K562 (cell line): ENCODE data around the gene PARP11. TPM values are rescaled to one million over a fixed set of nuclear protein-coding genes. Genes with fewer than 3 reads are reported as not detected.

Source experiments
- ATAC-seq: fragments of 200-7000 bp; cut with Tn5 transposase; 3 replicates; pipeline ENCODE4 v1.9.1; 2020; ENCODE audit warnings: moderate library complexity
- Bru-seq: library from RNA; stranded (reverse); fragments of 400-500 nt; gene quantifications from one replicate; lab custom pipeline; 2021; lab: Mats Ljungman, UMichigan
- BruChase-seq, 2 experiments: library from RNA; stranded (reverse); fragments of 400-500 nt; gene quantifications; one replicate each; lab custom pipeline; 2021; lab: Mats Ljungman, UMichigan
- BruUV-seq: library from RNA; stranded (reverse); fragments of 400-500 nt; replicated peaks from 2 replicates; lab custom pipeline; 2021; lab: Mats Ljungman, UMichigan
- CTCF ChIA-PET: fragments of 300-600 bp; formaldehyde crosslinking; extraction: SDS; loops from one replicate; lab custom pipeline; 2021; ENCODE audit warnings: low intra/inter-chr PET ratio; lab: Yijun Ruan, JAX
- POLR2A ChIA-PET: fragments of 300-600, 350-650 bp; sonication (Branson Sonifier 250); formaldehyde crosslinking; extraction: SDS; loops from one replicate; lab custom pipeline; 2021; ENCODE audit warnings: antibody characterized with exemption, inconsistent platforms; lab: Yijun Ruan, JAX
- DNase-seq, 4 experiments: peaks; one replicate each; pipeline versions ENCODE4 v3.0.0 to v3.0.0-alpha.2; 2011 to 2018; ENCODE audit warnings: low spot score in 3 of 4, mixed read lengths in 3 of 4; ENCODE audit errors: extremely low read depth in 1 of 4
- FAIRE-seq: peaks from 2 replicates; lab custom pipeline; 2011; peaks lifted over from hg19 to GRCh38; lab: Jason Lieb, UNC
- H2AFZ ChIP-seq: 2 replicates; pipeline ENCODE4 v1.6.0; 2011; ENCODE audit warnings: low read depth, low read length, control low read depth, inconsistent platforms
- H3K27ac ChIP-seq: fragments of 200-600 bp; 3 replicates; pipeline ENCODE4 v1.8.0; 2011; ENCODE audit warnings: low read depth, mild to moderate bottlenecking, control low read depth, inconsistent platforms, low read length, moderate library complexity, mixed read lengths; ENCODE audit errors: extremely low read depth
- H3K27me3 ChIP-seq, 2 experiments: fragments of 300-600 bp in 1 of 2; 2 replicates in 1 of 2; 3 replicates in 1 of 2; pipeline versions ENCODE4 v1.6.0 to v1.8.0; 2011; ENCODE audit warnings: inconsistent platforms in 2 of 2, low read length in 2 of 2, mild to moderate bottlenecking in 1 of 2, mixed read lengths in 1 of 2, moderate library complexity in 1 of 2; ENCODE audit not compliant: control insufficient read depth in 2 of 2, insufficient read depth in 2 of 2
- H3K36me3 ChIP-seq: fragments of 300-600 bp; 3 replicates; pipeline ENCODE4 v1.8.0; 2011; ENCODE audit warnings: mild to moderate bottlenecking, low read length, inconsistent platforms; ENCODE audit not compliant: control insufficient read depth, insufficient read depth
- H3K4me1 ChIP-seq, 2 experiments: fragments of 200-600 bp in 1 of 2; replicated peaks in 1 of 2; 2 replicates in 1 of 2; 3 replicates in 1 of 2; pipeline versions ENCODE4 v1.5.1 to v1.8.0; 2011; ENCODE audit warnings: inconsistent platforms in 2 of 2, low read length in 2 of 2, mild to moderate bottlenecking in 1 of 2, mixed read lengths in 1 of 2, moderate library complexity in 1 of 2; ENCODE audit not compliant: control insufficient read depth in 2 of 2, insufficient read depth in 2 of 2
- H3K4me2 ChIP-seq: 2 replicates; pipeline ENCODE4 v1.6.1; 2011; ENCODE audit warnings: low read length, control low read depth, inconsistent platforms, mixed read lengths; ENCODE audit not compliant: insufficient read depth
- H3K4me3 ChIP-seq: fragments of 200-600 bp; sonication (generic), shearing (Covaris generic); 2 replicates; pipeline ENCODE4 v1.5.1; 2016; ENCODE audit warnings: control low read depth, inconsistent platforms
- H3K79me2 ChIP-seq: fragments of 200-600 bp; 3 replicates; pipeline ENCODE4 v1.8.0; 2011; ENCODE audit warnings: low read length, inconsistent platforms; ENCODE audit not compliant: control insufficient read depth, insufficient read depth
- H3K9ac ChIP-seq, 2 experiments: 2 replicates each; pipeline versions ENCODE4 v1.6.0 to v1.6.1; 2011; ENCODE audit warnings: low read depth in 2 of 2, low read length in 2 of 2, control low read depth in 1 of 2, inconsistent platforms in 1 of 2, mild to moderate bottlenecking in 1 of 2, mixed read lengths in 1 of 2; ENCODE audit not compliant: insufficient read depth in 1 of 2
- H3K9me1 ChIP-seq: one replicate; pipeline ENCODE4 v1.6.0; 2011; ENCODE audit warnings: inconsistent platforms, mild to moderate bottlenecking, low read length, moderate library complexity; ENCODE audit not compliant: control insufficient read depth, insufficient read depth
- H3K9me3 ChIP-seq: replicated peaks from 2 replicates; pipeline ENCODE4 v1.5.1; 2011; ENCODE audit warnings: low read depth, low read length, inconsistent platforms; ENCODE audit not compliant: control insufficient read depth, insufficient read depth
- H4K20me1 ChIP-seq: replicated peaks from 2 replicates; pipeline ENCODE4 v1.6.1; 2011; ENCODE audit warnings: low read length, inconsistent platforms, mixed read lengths; ENCODE audit not compliant: control insufficient read depth, insufficient read depth
- CREB3L1 ChIP-seq: fragments of 450-650 bp; IDR thresholded peaks from 2 replicates; pipeline ENCODE4 v1.6.1; 2014; ENCODE audit warnings: low read depth, mild to moderate bottlenecking, moderate library complexity, borderline replicate concordance
- CXXC5 ChIP-seq: fragments of 250-450 bp; sonication (Bioruptor Pico); IDR thresholded peaks from 2 replicates; pipeline ENCODE4 v1.8.0; 2022; ENCODE audit warnings: inconsistent platforms, mild to moderate bottlenecking, moderate library complexity
- MTF1 ChIP-seq: fragments of 250-450 bp; sonication (Bioruptor Pico); IDR thresholded peaks from 2 replicates; pipeline ENCODE4 v1.9.0; 2021; ENCODE audit warnings: moderate library complexity, mild to moderate bottlenecking, inconsistent platforms, borderline replicate concordance
- NCOA1 ChIP-seq: fragments of 450-650 bp; IDR thresholded peaks from 2 replicates; pipeline ENCODE4 v1.6.1; 2016; ENCODE audit warnings: low read depth
- POLR2G ChIP-seq: fragments of 200-400 bp; formaldehyde crosslinking; IDR thresholded peaks from 2 replicates; pipeline ENCODE4 v1.6.1; 2017; ENCODE audit warnings: low read depth, mild to moderate bottlenecking, antibody characterized with exemption, low read length, moderate library complexity
- POLR2H ChIP-seq: IDR thresholded peaks from 2 replicates; pipeline ENCODE4 v1.6.1; 2016; ENCODE audit warnings: missing genetic modification characterization, low read depth, mild to moderate bottlenecking, control low read depth, missing compliant biosample characterization, moderate library complexity
- RBFOX2 ChIP-seq: fragments of 200-400 bp; formaldehyde crosslinking; IDR thresholded peaks from 2 replicates; pipeline ENCODE4 v1.6.1; 2017; ENCODE audit warnings: low read depth, mild to moderate bottlenecking, low read length, moderate library complexity
- SP2 ChIP-seq: IDR thresholded peaks from 2 replicates; pipeline ENCODE4 v1.6.1; 2011; ENCODE audit warnings: mild to moderate bottlenecking, low read depth, low read length, moderate library complexity; ENCODE audit not compliant: poor library complexity, severe bottlenecking; ENCODE audit errors: extremely low read depth
- SPI1 ChIP-seq: IDR thresholded peaks from 2 replicates; pipeline ENCODE4 v1.6.1; 2011; ENCODE audit warnings: low read depth, low read length, control low read depth, borderline replicate concordance
- XRCC4 ChIP-seq: IDR thresholded peaks from one replicate; pipeline ENCODE4 v1.6.1; 2011; ENCODE audit not compliant: insufficient read depth, insufficient read length; ENCODE audit errors: extremely low read depth
- WGBS: fragments of 100-300 bp; shearing (Covaris generic); methylation state at CpG from one replicate; pipeline ENCODE4 v1.1.6; 2016; ENCODE audit warnings: low coverage, mixed read lengths; ENCODE audit not compliant: insufficient coverage; ENCODE audit errors: missing lambda C conversion rate; 5-methylcytosine and 5-hydroxymethylcytosine counted together
- in situ Hi-C: fragments of 300-500 bp; cut with MboI; formaldehyde crosslinking; loops from 4 replicates; pipeline ENCODE4 v1.15.0; 2018; ENCODE audit warnings: inconsistent platforms, mixed read lengths
- intact Hi-C: fragments of 100-400 bp; cut with micrococcal nuclease; formaldehyde crosslinking; loops from 2 replicates; pipeline ENCODE4 v1.14.2; 2022
- long read RNA-seq, 3 experiments: library from polyadenylated mRNA in 2 of 3; library from RNA in 1 of 3; unstranded in 2 of 3; stranded (forward) in 1 of 3; transcript quantifications; one replicate each; pipeline ENCODE4 v2.0.0, GENCODE V29; 2019 to 2022
- polyA minus RNA-seq, 3 experiments: library from RNA; depleted of rRNA, polyadenylated mRNA; stranded (reverse); fragments of >200 nt; gene quantifications; 2 replicates each; pipeline ENCODE4 v1.2.3, GENCODE V29; 2011
- polyA plus RNA-seq, 8 experiments: library from polyadenylated mRNA; depleted of rRNA in 4 of 8; stranded (reverse) in 5 of 8; unstranded in 3 of 8; fragments of >200 nt; fragmentation: Nextera tagmentation in 2 of 8; fragmentation: Illumina TruSeq in 1 of 8; extraction: Ambion mirVana in 2 of 8; extraction: Trizol in 1 of 8; gene quantifications; 2 replicates each; pipeline versions ENCODE4 v1.2.1 to v1.2.3, GENCODE V29; 2011 to 2014; ENCODE audit warnings: inconsistent platforms in 1 of 8, missing spikeins in 1 of 8
- total RNA-seq, 7 experiments: library from RNA; depleted of rRNA in 6 of 7; stranded (reverse); fragments of >200 nt in 6 of 7; fragmentation: Illumina TruSeq in 2 of 7; extraction: Trizol in 2 of 7; gene quantifications; 2 replicates each; pipeline versions ENCODE4 v1.2.1 to v1.2.3, GENCODE V29; 2011 to 2021; ENCODE audit warnings: low replicate concordance in 1 of 7
- TF ChIP-seq, protein P1 (sequence below): fragments of 450-650 bp; IDR thresholded peaks from 2 replicates; pipeline ENCODE4 v1.6.1; 2016

Gene PARP11, protein sequence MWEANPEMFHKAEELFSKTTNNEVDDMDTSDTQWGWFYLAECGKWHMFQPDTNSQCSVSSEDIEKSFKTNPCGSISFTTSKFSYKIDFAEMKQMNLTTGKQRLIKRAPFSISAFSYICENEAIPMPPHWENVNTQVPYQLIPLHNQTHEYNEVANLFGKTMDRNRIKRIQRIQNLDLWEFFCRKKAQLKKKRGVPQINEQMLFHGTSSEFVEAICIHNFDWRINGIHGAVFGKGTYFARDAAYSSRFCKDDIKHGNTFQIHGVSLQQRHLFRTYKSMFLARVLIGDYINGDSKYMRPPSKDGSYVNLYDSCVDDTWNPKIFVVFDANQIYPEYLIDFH
- 0.12 and 0.77 TPM in 2 replicates for total RNA-seq (2011; cell fraction: chromatin; rRNA removed; ENCODE audit: low replicate concordance)
- 0.13 TPM in 1 of 2 replicates, not detected in the other for total RNA-seq (2011; cell fraction: nucleolus; rRNA removed)
- 0.15 and 0.22 TPM in 2 replicates for total RNA-seq (2011; cell fraction: nucleoplasm; rRNA removed)
- 0.29 and 0.64 TPM in 2 replicates for total RNA-seq (2014; rRNA removed)
- 0.87 and 1.6 TPM in 2 replicates for total RNA-seq (2014; rRNA removed; fragmentation: Illumina TruSeq; extraction: Trizol)
- 0.79 and 1.7 TPM in 2 replicates for total RNA-seq (2015; rRNA removed; fragmentation: Illumina TruSeq; extraction: Trizol)
- total RNA-seq (2021): 1.6 and 2.5 TPM in 2 replicates
- 0.14 and 0.40 TPM in 2 replicates for polyA plus RNA-seq (2011; rRNA removed)
- 0.10 and 0.19 TPM in 2 replicates for polyA plus RNA-seq (2011; cell fraction: cytosol; rRNA removed)
- polyA plus RNA-seq (2011; cell fraction: nucleus; rRNA removed): 0.11 and 0.24 TPM in 2 replicates
- polyA plus RNA-seq (2012): 1.1 and 2.4 TPM in 2 replicates
- polyA plus RNA-seq (2014; fragmentation: Illumina TruSeq; extraction: Trizol): 1.4 and 1.7 TPM in 2 replicates
- 1 to 10 TPM in 1 of 2 experiments, under 1 TPM in 1; 0.99 to 1.5 TPM for polyA plus RNA-seq (2014; fragmentation: Nextera tagmentation; extraction: Ambion mirVana)
- polyA plus RNA-seq (2014; rRNA removed): 1.5 and 1.6 TPM in 2 replicates
- 0.15 and 0.32 TPM in 2 replicates for polyA minus RNA-seq (2011; rRNA and poly(A)+ RNA removed)
- 0.29 TPM in 1 of 2 replicates, not detected in the other for polyA minus RNA-seq (2011; cell fraction: cytosol; rRNA and poly(A)+ RNA removed)
- polyA minus RNA-seq (2011; cell fraction: nucleus; rRNA and poly(A)+ RNA removed): 0.13 TPM in 1 of 2 replicates, not detected in the other
- Bru-seq, nascent RNA: percentile 42 among the genes with signal in this experiment
- BruChase-seq, experiment 1, labeled RNA remaining after a 2-hour chase: percentile 46 among the genes with signal in this experiment
- percentile 45 among the genes with signal in this experiment for BruChase-seq, experiment 2, labeled RNA remaining after a 6-hour chase
- long read RNA-seq, experiment 1, full-length matches to known transcripts: 4 of 8 reads
- long read RNA-seq, experiment 1, partial matches to known transcripts: 1 of 8 reads
- long read RNA-seq, experiment 1, other reads (novel, unspliced or antisense): 3 of 8 reads
- long read RNA-seq, experiment 2: 0 reads
- long read RNA-seq, experiment 3, full-length matches to known transcripts: 1 of 1 reads
- long read RNA-seq, experiment 3, partial matches to known transcripts: 0 of 1 reads
- long read RNA-seq, experiment 3, other reads (novel, unspliced or antisense): 0 of 1 reads

DNA sequence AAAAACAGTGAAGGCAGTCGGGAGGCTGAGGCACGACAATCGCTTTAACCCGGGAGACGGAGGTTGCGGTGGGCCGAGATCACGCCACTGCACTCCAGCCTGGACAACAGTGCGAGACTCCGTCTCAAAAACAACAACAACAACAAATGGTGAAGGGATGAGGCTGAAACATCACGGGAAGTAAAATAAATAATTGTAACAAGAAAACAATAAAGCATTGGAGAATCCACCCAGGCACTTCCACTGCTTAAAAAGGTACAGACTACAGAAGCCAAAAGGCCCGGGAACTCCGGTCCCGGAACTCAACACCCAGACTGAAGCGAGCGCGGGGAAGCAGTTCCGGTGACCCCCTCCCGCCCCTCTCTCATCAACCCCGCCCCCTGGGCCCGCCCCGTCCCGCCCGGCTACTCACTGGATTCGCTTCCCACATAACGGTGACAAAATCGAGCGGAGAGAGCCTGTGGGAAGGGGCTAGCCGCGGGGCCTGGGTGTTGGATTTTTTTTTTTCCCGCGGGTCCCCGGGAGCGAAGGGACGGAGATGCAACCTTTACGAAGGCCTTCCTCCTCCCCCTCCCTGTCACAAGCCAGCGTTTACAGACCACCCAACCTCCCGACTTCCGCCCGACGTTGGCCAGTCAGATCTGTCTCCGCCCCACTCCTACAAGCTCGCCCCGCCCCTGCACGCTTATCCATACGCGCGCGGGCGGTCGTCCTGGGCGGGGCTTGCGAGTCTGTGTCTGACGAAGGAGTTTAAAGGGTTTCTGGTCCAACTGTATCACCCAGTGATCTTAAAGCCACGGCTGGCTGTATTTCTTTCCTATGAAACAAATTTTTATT lies at the start of gene PARP11:
TSS of gene PARP11 (minus strand) at position 600 of the 837 bp plus-strand sequence. CDS start at position 430, 170 bp downstream.
- H3K9me3 ChIP-seq: no peaks in the 10 kb centered on the region
- H3K4me2 ChIP-seq: peak within 1 kb of the TSS; percentile 77
- H3K79me2 ChIP-seq: no peaks in the 10 kb centered on the region
- peak within 1 kb of the TSS; percentile 69; the same call in 2 of the 3 replicates for H3K27ac ChIP-seq
- WGBS: 2% methylated on average over 33 of the region's 55 CpGs
- ChIA-PET CTCF (no interaction called here), POLR2A (interaction anchor here (0.6 kb wide), 1 partner anchor 530 kb away, joined by 3 read pairs; no protein-coding TSS in a partner anchor)
- no peaks in the 10 kb centered on the region for H3K27me3 ChIP-seq
- H3K4me3 ChIP-seq: peak within 1 kb of the TSS; percentile 52
- H4K20me1 ChIP-seq: no peaks in the 10 kb centered on the region
- H3K9ac ChIP-seq: peak within 1 kb of the TSS; percentile 30 to 47; a peak in 2 of 4 replicates
- DNase-seq (peak; percentile 76 to 88 (median 78)), ATAC-seq (peak; percentile 100), FAIRE-seq (peak; percentile 78)
- H3K36me3 ChIP-seq: no peaks in the 10 kb centered on the region
- H2AFZ ChIP-seq: peak within 1 kb of the TSS; percentile 92
- intact Hi-C loops (no loop called here), in situ Hi-C loops (no loop called here)
- no TSS peak for BruUV-seq
- H3K9me1 ChIP-seq: no peaks in the 10 kb centered on the region
- H3K4me1 ChIP-seq: no peaks in the 10 kb centered on the region
- TF ChIP-seq SPI1 (peak; percentile 17; the same call in 1 of the 2 replicates), CREB3L1 (no peak), POLR2G (peak; percentile 65), RBFOX2 (peak; percentile 65), CXXC5 (CRISPR knock-in tag) (peak; percentile 64; the same call in 1 of the 2 replicates), POLR2H (tag) (peak; percentile 40; the same call in 1 of the 2 replicates), NCOA1 (peak; percentile 32; the same call in 1 of the 2 replicates), SP2 (no peak), MTF1 (CRISPR knock-in tag) (no peak), XRCC4 (no peak)
- TF ChIP-seq, protein P1, sequence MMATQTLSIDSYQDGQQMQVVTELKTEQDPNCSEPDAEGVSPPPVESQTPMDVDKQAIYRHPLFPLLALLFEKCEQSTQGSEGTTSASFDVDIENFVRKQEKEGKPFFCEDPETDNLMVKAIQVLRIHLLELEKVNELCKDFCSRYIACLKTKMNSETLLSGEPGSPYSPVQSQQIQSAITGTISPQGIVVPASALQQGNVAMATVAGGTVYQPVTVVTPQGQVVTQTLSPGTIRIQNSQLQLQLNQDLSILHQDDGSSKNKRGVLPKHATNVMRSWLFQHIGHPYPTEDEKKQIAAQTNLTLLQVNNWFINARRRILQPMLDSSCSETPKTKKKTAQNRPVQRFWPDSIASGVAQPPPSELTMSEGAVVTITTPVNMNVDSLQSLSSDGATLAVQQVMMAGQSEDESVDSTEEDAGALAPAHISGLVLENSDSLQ: peak; percentile 24; the same call in 1 of the 2 replicates
